Measurements from ENCODE around the gene TMEM223.

Gene TMEM223

GRCh38 chr11:62796281-62796680 lies 4.5 kb upstream of the TMEM223 start:
- no peak for DNase-seq (ENCODE audit: low read depth)
- no peak overlapping the region for H3K4me3 ChIP-seq (replicated peaks; ENCODE audit: low read depth, low read length)
- no peak for TF ChIP-seq CTCF (IDR thresholded peaks at IDR 0.05; ENCODE audit: low read length, missing control alignments)

DNA sequence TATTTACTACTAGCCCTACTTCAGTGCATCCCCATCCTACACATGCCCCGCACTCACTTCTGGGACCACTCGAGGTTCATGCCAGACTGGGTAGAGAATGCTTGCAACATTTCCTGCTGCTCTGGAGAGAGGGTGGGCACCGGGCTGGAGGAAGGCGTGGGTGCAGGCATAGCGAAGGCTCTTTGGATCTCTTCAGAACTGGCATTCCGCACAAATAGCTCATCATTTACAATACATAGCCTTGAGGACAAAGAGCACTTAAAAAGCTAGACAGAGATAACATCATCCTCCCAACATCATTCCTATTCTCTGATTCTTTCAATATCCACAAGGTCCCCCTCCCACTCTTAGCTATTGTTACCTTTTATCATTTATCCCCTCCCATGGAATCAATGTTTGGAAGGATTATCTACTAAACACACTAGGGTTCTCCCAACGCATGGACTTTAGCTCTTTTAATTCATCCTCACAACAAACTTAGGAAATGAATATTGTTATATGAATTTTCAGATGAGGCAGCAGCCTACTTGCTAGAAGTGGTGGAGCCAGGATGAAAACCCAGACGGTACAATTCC lies 2.5 kb upstream of the TMEM223 start:
- TF ChIP-seq CTCF (IDR thresholded peaks at IDR 0.05; ENCODE audit: low read length, missing control alignments): no peak
- H3K4me3 ChIP-seq (replicated peaks; ENCODE audit: low read depth, low read length): no peak overlapping the region
- DNase-seq (ENCODE audit: low read depth): no peak

GRCh38 chr11:62792202-62792575 lies 383 bp upstream of the TMEM223 start:
- TF ChIP-seq CTCF (IDR thresholded peaks at IDR 0.05; ENCODE audit: low read length, missing control alignments): no peak
- H3K4me3 ChIP-seq (replicated peaks; ENCODE audit: low read depth, low read length): peak overlapping the region; percentile 88
- DNase-seq (ENCODE audit: low read depth): no peak

- DNase-seq (ENCODE audit: low read depth): no peak
- TF ChIP-seq CTCF (IDR thresholded peaks at IDR 0.05; ENCODE audit: low read length, missing control alignments): no peak
- no peak overlapping the region for H3K4me3 ChIP-seq (replicated peaks; ENCODE audit: low read depth, low read length)
These were observed 2.2 kb downstream of the TMEM223 start for GRCh38 chr11:62789576-62789975.

DNA sequence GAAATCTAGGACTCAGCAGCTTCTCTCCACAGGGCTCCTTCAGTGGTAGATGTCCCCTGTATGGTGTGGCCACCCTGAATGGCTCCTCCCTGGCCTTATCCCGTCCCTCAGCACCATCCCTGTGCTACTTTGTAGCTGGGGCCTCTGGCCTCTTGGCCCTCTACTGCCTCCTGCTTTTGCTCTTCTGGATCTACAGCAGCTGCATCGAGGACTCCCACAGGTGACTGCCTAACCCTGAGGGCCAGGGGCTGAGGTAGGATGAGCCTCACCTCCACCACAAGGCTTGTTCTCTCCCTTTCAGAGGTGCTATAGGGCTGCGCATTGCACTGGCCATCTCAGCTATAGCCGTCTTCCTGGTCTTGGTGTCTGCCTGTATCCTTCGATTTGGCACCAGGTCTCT lies 2.8 kb downstream of the TMEM223 start:
- no peak overlapping the region for H3K4me3 ChIP-seq (replicated peaks; ENCODE audit: low read depth, low read length)
- no peak for TF ChIP-seq CTCF (IDR thresholded peaks at IDR 0.05; ENCODE audit: low read length, missing control alignments)

GRCh38 chr11:62787005-62787759 lies 4.6 kb downstream of the TMEM223 start, which contains the start of gene TMEM179B:
Gene TMEM179B, plus strand, starts transcription at chr11:62787402. Its CDS starts 30 bp downstream, at chr11:62787432.
- TF ChIP-seq CTCF (IDR thresholded peaks at IDR 0.05; ENCODE audit: low read length, missing control alignments): peak; percentile 54
- peak within 1 kb of the TSS; percentile 89 for H3K4me3 ChIP-seq (replicated peaks; ENCODE audit: low read depth, low read length)
- DNase-seq (ENCODE audit: low read depth): peak; percentile 98

More for the DNA sequence above, 2.8 kb downstream of the TMEM223 start:
- DNase-seq (ENCODE audit: low read depth): no peak

Data from fibroblast of pulmonary artery (primary cell).